ENCODE results near the gene NCKAP1. TPM values are rescaled to one million over a fixed set of nuclear protein-coding genes. Genes with fewer than 3 reads are reported as not detected.

NCKAP1 gene
- total and polyA plus RNA-seq, 2 donors (not counting 3 experiments of a cell fraction or from before 2014, with no cell fraction given) = 49.4 to 130 TPM

GRCh38 chr2:182894174-182894573 is 144.1 kb downstream of the NCKAP1 start:
- Histone ChIP-seq H4K20me1 (replicated peaks; ENCODE audit: control insufficient read depth, extremely low read depth, insufficient read depth, low read length) (no peaks in the 10 kb centered on the region), H3K27me3 (ENCODE audit: control insufficient read depth in 2 of 2, insufficient read depth in 2 of 2, low read length in 2 of 2) (no peaks in the 10 kb centered on the region), H3K4me1 (ENCODE audit: control insufficient read depth, extremely low read depth, insufficient read depth, low read length) (no peaks in the 10 kb centered on the region), H3K9me1 (replicated peaks; ENCODE audit: control insufficient read depth, extremely low read depth, insufficient read depth, low read length) (no peaks in the 10 kb centered on the region), H2AFZ (ENCODE audit: low read depth, low read length) (no peak overlapping the region), H3K36me3 (ENCODE audit: control insufficient read depth in 2 of 2, extremely low read depth in 1 of 2, insufficient read depth in 2 of 2, low read length in 2 of 2) (no peaks in the 10 kb centered on the region), H3K4me2 (ENCODE audit: insufficient read depth, low read length) (no peak overlapping the region), H3K9ac (replicated peaks; ENCODE audit: extremely low read depth, insufficient read depth, low read length) (no peak overlapping the region), H3K9me3 (replicated peaks; ENCODE audit: control insufficient read depth, insufficient read depth, low read length) (no peaks in the 10 kb centered on the region), H3K27ac (ENCODE audit: insufficient read depth, low read depth, low read length) (no peak overlapping the region), H3K79me2 (ENCODE audit: control insufficient read depth, insufficient read depth, low read length) (no peaks in the 10 kb centered on the region), H3K4me3 (replicated peaks in 1 of 3; ENCODE audit: insufficient read depth in 1 of 3, low read depth in 1 of 3, low read length in 3 of 3) (no peak overlapping the region)
- intact Hi-C loops (cut with micrococcal nuclease) (no loop called here), dilution Hi-C loops (cut with MboI; ENCODE audit: extremely low pct_ligation_motif_present, low sequenced_read_pairs) (no loop called here)
- BruUV-seq (replicated peaks) = no TSS peak
- no peak for DNase-seq (ENCODE audit: low read depth, low spot score)
- TF ChIP-seq POLR2AphosphoS5 (IDR thresholded peaks at IDR 0.05; ENCODE audit: insufficient read depth, low read depth, low read length) (no peak), MYC (IDR thresholded peaks at IDR 0.05; ENCODE audit: low read depth, low read length) (no peak), MAX (IDR thresholded peaks at IDR 0.05; ENCODE audit: insufficient read depth, insufficient read length) (no peak), FOS (IDR thresholded peaks at IDR 0.05; ENCODE audit: borderline replicate concordance, insufficient read depth, low read length) (no peak), JUN (IDR thresholded peaks at IDR 0.05; ENCODE audit: borderline replicate concordance, insufficient read depth, insufficient read length, low read depth) (no peak), POLR2A (IDR thresholded peaks at IDR 0.05; ENCODE audit: low read depth, low read length) (no peak), CTCF (IDR thresholded peaks at IDR 0.05; ENCODE audit: extremely low read depth in 1 of 2, insufficient read depth in 1 of 2, low read depth in 1 of 2, low read length in 2 of 2) (no peak), EZH2 (IDR thresholded peaks at IDR 0.05; ENCODE audit: borderline replicate concordance, low read depth, low read length, severe bottlenecking) (no peak), GATA2 (IDR thresholded peaks at IDR 0.05; ENCODE audit: insufficient read depth, insufficient read length, low read depth, low read length) (no peak)
- POLR2A ChIA-PET = no interaction called here
- no peak for FAIRE-seq
- CTCF ChIA-PET = no interaction called here

Data from endothelial cell of umbilical vein (primary cell).